Measurements from ENCODE around the gene NAPEPLD.

The NAPEPLD gene

GRCh38 chr7:103142494-103142893 is 6.4 kb downstream of the NAPEPLD start:
- no peak for TF ChIP-seq CTCF (conservative IDR thresholded peaks at IDR 0.05; ENCODE audit: low read length)
- no peak overlapping the region for H3K4me3 ChIP-seq (ENCODE audit: low read length)
- no peak for DNase-seq (ENCODE audit: low read depth)

DNA sequence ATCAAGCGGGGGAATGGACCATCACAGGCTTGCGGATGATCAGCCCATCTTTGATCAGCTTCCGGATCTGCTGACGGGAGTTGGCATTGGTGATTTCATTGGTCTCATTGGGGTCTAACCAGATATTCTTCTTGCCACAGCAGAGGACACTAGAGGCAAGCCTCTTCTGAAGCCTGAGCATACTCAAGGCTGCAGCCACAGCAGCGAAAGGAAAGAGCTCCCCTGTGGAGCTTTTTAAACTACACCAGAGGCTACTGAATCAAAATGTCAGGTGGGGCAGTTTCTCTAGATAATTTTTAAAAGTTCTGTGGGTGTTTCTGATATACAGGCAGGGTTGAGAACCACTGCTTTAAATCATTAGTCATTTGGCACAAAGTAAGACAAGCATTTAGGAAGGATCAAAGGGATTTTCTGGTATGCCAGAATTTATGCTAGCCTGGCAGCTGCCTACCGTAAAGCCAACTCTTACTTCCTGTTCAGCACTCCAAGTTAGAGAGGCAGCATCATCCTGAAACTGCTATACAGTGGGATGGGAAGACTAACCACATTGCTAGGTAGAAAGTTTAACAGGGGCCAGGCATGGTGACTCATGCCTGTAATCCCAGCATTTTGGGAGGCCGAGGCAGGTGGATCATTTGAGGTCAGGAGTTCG is 7.0 kb downstream of the NAPEPLD start:
- TF ChIP-seq CTCF (conservative IDR thresholded peaks at IDR 0.05; ENCODE audit: low read length), result no peak
- H3K4me3 ChIP-seq (ENCODE audit: low read length), result no peak overlapping the region
- no peak for DNase-seq (ENCODE audit: low read depth)

DNA sequence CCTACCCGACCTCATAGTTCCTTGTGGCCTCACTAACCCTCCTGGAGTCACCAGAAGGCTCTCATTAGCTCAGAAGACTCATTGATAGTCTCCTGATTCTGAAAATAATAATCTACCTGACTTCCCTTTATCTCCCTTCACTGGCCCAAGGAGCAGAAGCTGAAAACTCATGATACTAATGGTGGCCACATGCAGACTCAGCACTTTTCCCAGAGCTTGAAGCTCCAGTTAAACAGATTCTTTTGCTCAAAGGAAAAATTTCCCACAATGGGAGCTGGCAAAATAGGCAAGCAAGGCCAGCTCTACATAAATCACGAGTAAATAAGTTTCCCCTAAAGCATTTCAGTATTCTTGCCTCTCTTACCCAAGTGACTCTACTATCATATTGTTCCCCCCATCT is 8.2 kb downstream of the NAPEPLD start:
- DNase-seq (ENCODE audit: low read depth), result no peak
- H3K4me3 ChIP-seq (ENCODE audit: low read length), result no peak overlapping the region

GRCh38 chr7:103140061-103140460 is 8.8 kb downstream of the NAPEPLD start:
- no peak for TF ChIP-seq CTCF (conservative IDR thresholded peaks at IDR 0.05; ENCODE audit: low read length)
- peak; percentile 12 for DNase-seq (ENCODE audit: low read depth)
- no peak overlapping the region for H3K4me3 ChIP-seq (ENCODE audit: low read length)

More for the DNA sequence above, 8.2 kb downstream of the NAPEPLD start:
- no peak for TF ChIP-seq CTCF (conservative IDR thresholded peaks at IDR 0.05; ENCODE audit: low read length)

DNA sequence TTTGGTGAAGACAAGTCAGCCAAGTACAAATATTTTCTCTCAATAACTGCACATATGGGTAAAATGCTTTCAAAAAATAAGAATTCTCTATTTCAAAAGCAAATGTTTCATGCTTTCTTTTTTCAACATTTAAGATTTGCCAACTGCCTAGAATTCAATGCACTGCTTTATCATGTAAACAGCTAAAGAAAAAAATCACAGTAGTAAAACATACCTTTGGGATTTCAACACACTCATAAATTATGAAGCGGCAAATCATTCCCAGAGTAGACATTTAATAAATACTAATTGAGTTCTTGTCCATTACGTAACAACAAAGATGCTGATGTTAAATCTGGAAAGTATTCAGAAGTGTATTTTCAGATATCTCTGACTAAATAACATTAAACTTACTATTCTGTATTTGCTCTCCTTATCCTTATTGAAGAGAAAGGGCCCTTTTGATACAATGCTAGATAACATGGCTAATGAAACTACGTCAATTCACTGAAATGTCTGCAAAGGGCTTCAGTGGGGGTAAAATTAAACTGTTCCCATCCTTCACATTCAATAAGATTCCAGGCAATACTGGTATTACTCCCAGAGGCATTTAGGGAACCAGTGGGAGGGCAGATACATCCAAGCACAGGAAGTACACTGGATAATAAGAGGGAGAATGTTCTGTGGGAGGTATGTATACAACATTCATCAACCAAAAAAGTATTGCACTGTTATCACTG is 13.9 kb downstream of the NAPEPLD start:
- DNase-seq (ENCODE audit: low read depth), result peak; percentile 50
- TF ChIP-seq CTCF (conservative IDR thresholded peaks at IDR 0.05; ENCODE audit: low read length), result no peak
- H3K4me3 ChIP-seq (ENCODE audit: low read length), result no peak overlapping the region

- no peak overlapping the region for H3K4me3 ChIP-seq (ENCODE audit: low read length)
- no peak for DNase-seq (ENCODE audit: low read depth)
Measured at GRCh38 chr7:103132995-103133688, 15.8 kb downstream of the NAPEPLD start.

More at GRCh38 chr7:103132995-103133688, 15.8 kb downstream of the NAPEPLD start:
- no peak for TF ChIP-seq CTCF (conservative IDR thresholded peaks at IDR 0.05; ENCODE audit: low read length)

All from AG10803 (cell line).